K562 (cell line): ENCODE results near the gene CLDN12. TPM values are rescaled to one million over a fixed set of nuclear protein-coding genes. Genes with fewer than 3 reads are reported as not detected.

Experiments used
- ATAC-seq: fragments of 200-7000 bp; cut with Tn5 transposase; 3 replicates; pipeline ENCODE4 v1.9.1; 2020; ENCODE audit warnings: moderate library complexity
- BruUV-seq: library from RNA; stranded (reverse); fragments of 400-500 nt; replicated peaks from 2 replicates; lab custom pipeline; 2021; lab: Mats Ljungman, UMichigan
- CTCF ChIA-PET: fragments of 300-600 bp; formaldehyde crosslinking; extraction: SDS; loops from one replicate; lab custom pipeline; 2021; ENCODE audit warnings: low intra/inter-chr PET ratio; lab: Yijun Ruan, JAX
- POLR2A ChIA-PET: fragments of 300-600, 350-650 bp; sonication (Branson Sonifier 250); formaldehyde crosslinking; extraction: SDS; loops from one replicate; lab custom pipeline; 2021; ENCODE audit warnings: antibody characterized with exemption, inconsistent platforms; lab: Yijun Ruan, JAX
- DNase-seq, 4 experiments: peaks; one replicate each; pipeline versions ENCODE4 v3.0.0 to v3.0.0-alpha.2; 2011 to 2018; ENCODE audit warnings: low spot score in 3 of 4, mixed read lengths in 3 of 4; ENCODE audit errors: extremely low read depth in 1 of 4
- FAIRE-seq: peaks from 2 replicates; lab custom pipeline; 2011; peaks lifted over from hg19 to GRCh38; lab: Jason Lieb, UNC
- H2AFZ ChIP-seq: 2 replicates; pipeline ENCODE4 v1.6.0; 2011; ENCODE audit warnings: low read depth, low read length, control low read depth, inconsistent platforms
- H3K27ac ChIP-seq: fragments of 200-600 bp; 3 replicates; pipeline ENCODE4 v1.8.0; 2011; ENCODE audit warnings: low read depth, mild to moderate bottlenecking, control low read depth, inconsistent platforms, low read length, moderate library complexity, mixed read lengths; ENCODE audit errors: extremely low read depth
- H3K27me3 ChIP-seq, 2 experiments: fragments of 300-600 bp in 1 of 2; 2 replicates in 1 of 2; 3 replicates in 1 of 2; pipeline versions ENCODE4 v1.6.0 to v1.8.0; 2011; ENCODE audit warnings: inconsistent platforms in 2 of 2, low read length in 2 of 2, mild to moderate bottlenecking in 1 of 2, mixed read lengths in 1 of 2, moderate library complexity in 1 of 2; ENCODE audit not compliant: control insufficient read depth in 2 of 2, insufficient read depth in 2 of 2
- H3K36me3 ChIP-seq: fragments of 300-600 bp; 3 replicates; pipeline ENCODE4 v1.8.0; 2011; ENCODE audit warnings: mild to moderate bottlenecking, low read length, inconsistent platforms; ENCODE audit not compliant: control insufficient read depth, insufficient read depth
- H3K4me1 ChIP-seq, 2 experiments: fragments of 200-600 bp in 1 of 2; replicated peaks in 1 of 2; 2 replicates in 1 of 2; 3 replicates in 1 of 2; pipeline versions ENCODE4 v1.5.1 to v1.8.0; 2011; ENCODE audit warnings: inconsistent platforms in 2 of 2, low read length in 2 of 2, mild to moderate bottlenecking in 1 of 2, mixed read lengths in 1 of 2, moderate library complexity in 1 of 2; ENCODE audit not compliant: control insufficient read depth in 2 of 2, insufficient read depth in 2 of 2
- H3K4me2 ChIP-seq: 2 replicates; pipeline ENCODE4 v1.6.1; 2011; ENCODE audit warnings: low read length, control low read depth, inconsistent platforms, mixed read lengths; ENCODE audit not compliant: insufficient read depth
- H3K4me3 ChIP-seq: fragments of 200-600 bp; sonication (generic), shearing (Covaris generic); 2 replicates; pipeline ENCODE4 v1.5.1; 2016; ENCODE audit warnings: control low read depth, inconsistent platforms
- H3K79me2 ChIP-seq: fragments of 200-600 bp; 3 replicates; pipeline ENCODE4 v1.8.0; 2011; ENCODE audit warnings: low read length, inconsistent platforms; ENCODE audit not compliant: control insufficient read depth, insufficient read depth
- H3K9ac ChIP-seq, 2 experiments: 2 replicates each; pipeline versions ENCODE4 v1.6.0 to v1.6.1; 2011; ENCODE audit warnings: low read depth in 2 of 2, low read length in 2 of 2, control low read depth in 1 of 2, inconsistent platforms in 1 of 2, mild to moderate bottlenecking in 1 of 2, mixed read lengths in 1 of 2; ENCODE audit not compliant: insufficient read depth in 1 of 2
- H3K9me1 ChIP-seq: one replicate; pipeline ENCODE4 v1.6.0; 2011; ENCODE audit warnings: inconsistent platforms, mild to moderate bottlenecking, low read length, moderate library complexity; ENCODE audit not compliant: control insufficient read depth, insufficient read depth
- H3K9me3 ChIP-seq: replicated peaks from 2 replicates; pipeline ENCODE4 v1.5.1; 2011; ENCODE audit warnings: low read depth, low read length, inconsistent platforms; ENCODE audit not compliant: control insufficient read depth, insufficient read depth
- H4K20me1 ChIP-seq: replicated peaks from 2 replicates; pipeline ENCODE4 v1.6.1; 2011; ENCODE audit warnings: low read length, inconsistent platforms, mixed read lengths; ENCODE audit not compliant: control insufficient read depth, insufficient read depth
- AFF4 ChIP-seq: sonication (generic); formaldehyde crosslinking; IDR thresholded peaks from 2 replicates; pipeline ENCODE4 v1.8.0; 2023; ENCODE audit warnings: mild to moderate bottlenecking, missing genetic modification reagents
- ARID2 ChIP-seq: fragments of 450-650 bp; IDR thresholded peaks from 2 replicates; pipeline ENCODE4 v1.6.1; 2017; ENCODE audit warnings: antibody characterized with exemption, mild to moderate bottlenecking
- BRD4 ChIP-seq: fragments of 200-600 bp; sonication (generic); IDR thresholded peaks from 2 replicates; pipeline ENCODE4 v1.6.1; 2017; ENCODE audit warnings: inconsistent platforms
- CBX2 ChIP-seq: fragments of 200-600 bp; sonication (generic); IDR thresholded peaks from one replicate; pipeline ENCODE4 v1.6.1; 2012; ENCODE audit warnings: mild to moderate bottlenecking, low read length, inconsistent platforms; ENCODE audit not compliant: insufficient read depth, poor library complexity, severe bottlenecking
- COPS2 ChIP-seq: fragments of 450-650 bp; conservative IDR thresholded peaks from 2 replicates; pipeline ENCODE4 v1.6.1; 2016; ENCODE audit warnings: mild to moderate bottlenecking, moderate library complexity
- E2F4 ChIP-seq: sonication (generic); formaldehyde crosslinking; IDR thresholded peaks from 2 replicates; pipeline ENCODE4 v1.8.0; 2022; ENCODE audit warnings: mild to moderate bottlenecking, low read depth, missing genetic modification reagents
- EP300 ChIP-seq: IDR thresholded peaks from 2 replicates; pipeline ENCODE4 v1.6.1; 2012; ENCODE audit warnings: low read length, improper control_type of control experiment
- ERF ChIP-seq: fragments of 450-650 bp; formaldehyde crosslinking; IDR thresholded peaks from 2 replicates; pipeline ENCODE4 v1.4.0; 2020; ENCODE audit warnings: mild to moderate bottlenecking, mixed read lengths
- MXI1 ChIP-seq: IDR thresholded peaks from 2 replicates; pipeline ENCODE4 v1.6.1; 2011; ENCODE audit warnings: low read depth, mild to moderate bottlenecking, improper control_type of control experiment, low read length
- PTRF ChIP-seq: fragments of 450-650 bp; IDR thresholded peaks from 2 replicates; pipeline ENCODE4 v1.6.1; 2016; ENCODE audit warnings: mild to moderate bottlenecking, missing genetic modification characterization, missing compliant biosample characterization
- RHOXF2B ChIP-seq: fragments of 250-450 bp; sonication (Bioruptor Pico); conservative IDR thresholded peaks from 2 replicates; pipeline ENCODE4 v1.5.1; 2021
- TAF15 ChIP-seq: fragments of 200-400 bp; formaldehyde crosslinking; IDR thresholded peaks from 2 replicates; pipeline ENCODE4 v1.6.1; 2017; ENCODE audit warnings: mild to moderate bottlenecking, low read depth, low read length, moderate library complexity
- ZNF134 ChIP-seq: fragments of 250-450 bp; sonication (Bioruptor Pico); conservative IDR thresholded peaks from 2 replicates; pipeline ENCODE4 v1.4.0; 2020
- WGBS: fragments of 100-300 bp; shearing (Covaris generic); methylation state at CpG from one replicate; pipeline ENCODE4 v1.1.6; 2016; ENCODE audit warnings: low coverage, mixed read lengths; ENCODE audit not compliant: insufficient coverage; ENCODE audit errors: missing lambda C conversion rate; 5-methylcytosine and 5-hydroxymethylcytosine counted together
- in situ Hi-C: fragments of 300-500 bp; cut with MboI; formaldehyde crosslinking; loops from 4 replicates; pipeline ENCODE4 v1.15.0; 2018; ENCODE audit warnings: inconsistent platforms, mixed read lengths
- intact Hi-C: fragments of 100-400 bp; cut with micrococcal nuclease; formaldehyde crosslinking; loops from 2 replicates; pipeline ENCODE4 v1.14.2; 2022
- polyA plus RNA-seq, 8 experiments: library from polyadenylated mRNA; depleted of rRNA in 4 of 8; stranded (reverse) in 5 of 8; unstranded in 3 of 8; fragments of >200 nt; fragmentation: Nextera tagmentation in 2 of 8; fragmentation: Illumina TruSeq in 1 of 8; extraction: Ambion mirVana in 2 of 8; extraction: Trizol in 1 of 8; gene quantifications; 2 replicates each; pipeline versions ENCODE4 v1.2.1 to v1.2.3, GENCODE V29; 2011 to 2014; ENCODE audit warnings: inconsistent platforms in 1 of 8, missing spikeins in 1 of 8
- total RNA-seq, 7 experiments: library from RNA; depleted of rRNA in 6 of 7; stranded (reverse); fragments of >200 nt in 6 of 7; fragmentation: Illumina TruSeq in 2 of 7; extraction: Trizol in 2 of 7; gene quantifications; 2 replicates each; pipeline versions ENCODE4 v1.2.1 to v1.2.3, GENCODE V29; 2011 to 2021; ENCODE audit warnings: low replicate concordance in 1 of 7

Gene CLDN12
- total and polyA plus RNA-seq, 9 of the 15 experiments (the other 6 are each of a cell fraction or from before 2014, with no cell fraction given) = 5.8 to 42.2 (median 15.8) TPM

- TF ChIP-seq ARID2 (no peak), EP300 (no peak)
- TF ChIP-seq, all 486 proteins: peak for 0
Observed at GRCh38 chr7:90383422-90383821, 19.8 kb upstream of the CLDN12 start (continued).

GRCh38 chr7:90383861-90384260 lies 19.4 kb upstream of the CLDN12 start:
- peaks cover 80% of the 10 kb centered on the region for H3K36me3 ChIP-seq

More at GRCh38 chr7:90383861-90384260, 19.4 kb upstream of the CLDN12 start:
- H3K9ac ChIP-seq = no peak overlapping the region
- H3K27ac ChIP-seq = no peak overlapping the region
- no peak overlapping the region for H3K4me3 ChIP-seq
- ChIA-PET CTCF (no interaction called here), POLR2A (no interaction called here)
- H3K79me2 ChIP-seq = no peaks in the 10 kb centered on the region
- FAIRE-seq = no peak
- TF ChIP-seq TAF15 (no peak), COPS2 (no peak), BRD4 (no peak), PTRF (tag) (no peak), CBX2 (no peak), ZNF134 (no peak), AFF4 (CRISPR knock-in tag) (no peak), ERF (CRISPR knock-in tag) (no peak), MXI1 (no peak), RHOXF2B (no peak), E2F4 (CRISPR knock-in tag) (no peak)
- no peaks in the 10 kb centered on the region for H3K27me3 ChIP-seq
- no peak for ATAC-seq
- no peak for DNase-seq
- no peak overlapping the region for H3K4me2 ChIP-seq
- H3K9me3 ChIP-seq = no peaks in the 10 kb centered on the region
- H4K20me1 ChIP-seq = no peaks in the 10 kb centered on the region
- H2AFZ ChIP-seq = no peak overlapping the region
- H3K9me1 ChIP-seq = no peaks in the 10 kb centered on the region
- intact Hi-C loops (no loop called here), in situ Hi-C loops (no loop called here)
- 92% methylated on average over 3 of the region's 3 CpGs for WGBS
- no TSS peak for BruUV-seq
- no peaks in the 10 kb centered on the region for H3K4me1 ChIP-seq
